Astrocyte (in vitro differentiated cells and primary cell): ENCODE data around the gene SLC25A25. TPM values are rescaled to one million over a fixed set of nuclear protein-coding genes. Genes with fewer than 3 reads are reported as not detected.
"Not testable (repeated sequence)": the region's sequence is repeated elsewhere in the genome, so short reads cannot be mapped to it uniquely, and the experiment has no call there.

Experiments
- DNase-seq: peaks from one replicate; pipeline ENCODE4 v3.0.0-alpha.2; 2010; ENCODE audit warnings: low read depth
- FAIRE-seq: peaks from 2 replicates; lab custom pipeline; 2011; peaks lifted over from hg19 to GRCh38; lab: Jason Lieb, UNC
- H2AFZ ChIP-seq: 2 replicates; pipeline ENCODE4 v1.6.0; 2012; ENCODE audit warnings: low read depth, low read length, inconsistent platforms
- H3K27ac ChIP-seq: 2 replicates; pipeline ENCODE4 v1.5.1; 2011; ENCODE audit warnings: low read depth, low read length, inconsistent platforms
- H3K27me3 ChIP-seq: 2 replicates; pipeline ENCODE4 v1.6.0; 2011; ENCODE audit warnings: low read length, inconsistent platforms; ENCODE audit not compliant: insufficient read depth
- H3K36me3 ChIP-seq: 2 replicates; pipeline ENCODE4 v1.5.1; 2011; ENCODE audit warnings: low read length, inconsistent platforms; ENCODE audit not compliant: insufficient read depth
- H3K4me1 ChIP-seq: 2 replicates; pipeline ENCODE4 v1.5.1; 2011; ENCODE audit warnings: low read length, inconsistent platforms; ENCODE audit not compliant: insufficient read depth
- H3K4me2 ChIP-seq: 2 replicates; pipeline ENCODE4 v1.6.0; 2012; ENCODE audit warnings: low read length, inconsistent platforms
- H3K4me3 ChIP-seq: 2 replicates; pipeline ENCODE4 v1.5.1; 2011; ENCODE audit warnings: low read depth, mild to moderate bottlenecking, low read length, inconsistent platforms; ENCODE audit not compliant: insufficient read depth
- H3K79me2 ChIP-seq: 2 replicates; pipeline ENCODE4 v1.6.0; 2012; ENCODE audit warnings: mild to moderate bottlenecking, low read length, inconsistent platforms; ENCODE audit not compliant: insufficient read depth
- H3K9ac ChIP-seq: 2 replicates; pipeline ENCODE4 v1.6.0; 2012; ENCODE audit warnings: mild to moderate bottlenecking, low read length, inconsistent platforms
- H3K9me3 ChIP-seq: 2 replicates; pipeline ENCODE4 v1.5.1; 2012; ENCODE audit warnings: low read depth, mild to moderate bottlenecking, low read length, inconsistent platforms; ENCODE audit not compliant: insufficient read depth
- H4K20me1 ChIP-seq: 2 replicates; pipeline ENCODE4 v1.6.0; 2012; ENCODE audit warnings: low read length, inconsistent platforms; ENCODE audit not compliant: insufficient read depth
- H3K27ac Mint-ChIP-seq: one replicate; pipeline ENCODE4 v1.8.0; 2021; ENCODE audit warnings: mild to moderate bottlenecking, mixed read lengths; ENCODE audit not compliant: unreplicated experiment
- H3K27me3 Mint-ChIP-seq: one replicate; pipeline ENCODE4 v1.8.0; 2021; ENCODE audit warnings: low read depth, mixed read lengths; ENCODE audit not compliant: unreplicated experiment
- H3K36me3 Mint-ChIP-seq: one replicate; pipeline ENCODE4 v1.8.0; 2021; ENCODE audit warnings: low read depth, mixed read lengths; ENCODE audit not compliant: unreplicated experiment
- H3K4me1 Mint-ChIP-seq: one replicate; pipeline ENCODE4 v1.8.0; 2021; ENCODE audit warnings: low read depth, mixed read lengths; ENCODE audit not compliant: unreplicated experiment
- H3K4me3 Mint-ChIP-seq: one replicate; pipeline ENCODE4 v1.8.0; 2021; ENCODE audit warnings: mild to moderate bottlenecking, moderate library complexity, mixed read lengths; ENCODE audit not compliant: unreplicated experiment
- H3K9me3 Mint-ChIP-seq: one replicate; pipeline ENCODE4 v1.8.0; 2021; ENCODE audit warnings: mild to moderate bottlenecking, mixed read lengths; ENCODE audit not compliant: unreplicated experiment
- EZH2 ChIP-seq: IDR thresholded peaks from 2 replicates; pipeline ENCODE4 v1.6.1; 2012; ENCODE audit warnings: mild to moderate bottlenecking, low read length, inconsistent platforms; ENCODE audit not compliant: insufficient read depth
- total RNA-seq: library from RNA; stranded (reverse); gene quantifications from 2 replicates; pipeline ENCODE4 v1.2.1, GENCODE V29; 2021
- TF ChIP-seq, protein P1 (sequence below): IDR thresholded peaks from 2 replicates; pipeline ENCODE4 v1.5.1; 2011; ENCODE audit warnings: low read depth, mild to moderate bottlenecking, inconsistent platforms, low read length, moderate library complexity; ENCODE audit not compliant: insufficient read depth

SLC25A25 gene
- total RNA-seq, 1 donor from 2014 or later, result 14.4 TPM

DNA sequence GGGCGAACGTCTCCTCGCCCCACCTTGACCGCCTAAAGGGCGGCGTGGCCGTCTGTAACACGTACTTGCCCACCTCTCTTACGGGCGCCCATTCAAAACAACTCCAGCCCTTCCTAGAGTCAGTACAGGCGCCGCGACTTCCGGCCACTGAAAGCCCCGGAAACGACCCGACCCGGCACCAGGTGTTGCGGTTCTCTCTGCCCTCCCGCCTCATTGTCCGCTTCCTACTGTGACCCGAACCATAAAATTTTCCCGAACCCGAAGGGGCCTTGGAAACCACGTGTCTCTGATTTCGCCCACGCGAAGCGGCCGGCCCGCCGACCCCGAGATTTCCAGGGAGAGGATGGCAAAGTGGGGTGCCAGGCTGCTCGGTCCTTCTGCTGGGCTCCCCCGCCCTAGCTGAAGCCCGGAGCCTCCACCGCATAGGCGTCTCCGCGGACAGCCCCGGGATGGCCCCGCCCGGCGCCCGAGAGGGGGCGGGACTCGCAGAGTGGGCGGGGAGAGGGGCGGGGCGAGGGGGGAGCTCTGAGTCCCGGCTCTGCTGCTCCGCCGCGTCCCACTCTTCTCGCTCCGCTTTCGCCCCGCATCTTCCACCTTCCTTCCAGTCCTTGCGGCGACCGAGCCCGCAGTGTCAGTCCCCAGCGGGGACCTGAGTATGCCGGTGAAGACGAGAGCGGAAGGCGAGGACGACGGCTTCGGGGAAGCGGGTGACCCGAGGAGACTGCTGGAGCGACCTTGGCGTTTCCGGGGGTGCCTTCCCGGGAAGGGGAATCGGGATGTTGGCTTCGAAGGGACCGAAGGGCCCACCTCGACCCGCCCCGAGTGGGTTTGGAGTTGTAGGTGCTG, 60.2 kb downstream of the SLC25A25 start:
- Histone ChIP-seq H3K4me3 (peak overlapping the region; percentile 98), H3K27me3 (no peaks in the 10 kb centered on the region), H3K9ac (peak overlapping the region; percentile 91), H3K36me3 (peaks cover 3% of the 10 kb centered on the region), H3K27ac (peak overlapping the region; percentile 97), H3K9me3 (no peaks in the 10 kb centered on the region), H3K79me2 (peaks cover 32% of the 10 kb centered on the region), H4K20me1 (peaks cover 23% of the 10 kb centered on the region), H3K4me1 (peaks cover 12% of the 10 kb centered on the region), H3K4me2 (peak overlapping the region; percentile 100), H2AFZ (peak overlapping the region; percentile 99)
- TF ChIP-seq, protein P1, sequence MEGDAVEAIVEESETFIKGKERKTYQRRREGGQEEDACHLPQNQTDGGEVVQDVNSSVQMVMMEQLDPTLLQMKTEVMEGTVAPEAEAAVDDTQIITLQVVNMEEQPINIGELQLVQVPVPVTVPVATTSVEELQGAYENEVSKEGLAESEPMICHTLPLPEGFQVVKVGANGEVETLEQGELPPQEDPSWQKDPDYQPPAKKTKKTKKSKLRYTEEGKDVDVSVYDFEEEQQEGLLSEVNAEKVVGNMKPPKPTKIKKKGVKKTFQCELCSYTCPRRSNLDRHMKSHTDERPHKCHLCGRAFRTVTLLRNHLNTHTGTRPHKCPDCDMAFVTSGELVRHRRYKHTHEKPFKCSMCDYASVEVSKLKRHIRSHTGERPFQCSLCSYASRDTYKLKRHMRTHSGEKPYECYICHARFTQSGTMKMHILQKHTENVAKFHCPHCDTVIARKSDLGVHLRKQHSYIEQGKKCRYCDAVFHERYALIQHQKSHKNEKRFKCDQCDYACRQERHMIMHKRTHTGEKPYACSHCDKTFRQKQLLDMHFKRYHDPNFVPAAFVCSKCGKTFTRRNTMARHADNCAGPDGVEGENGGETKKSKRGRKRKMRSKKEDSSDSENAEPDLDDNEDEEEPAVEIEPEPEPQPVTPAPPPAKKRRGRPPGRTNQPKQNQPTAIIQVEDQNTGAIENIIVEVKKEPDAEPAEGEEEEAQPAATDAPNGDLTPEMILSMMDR, result no peak
- TF ChIP-seq EZH2, result no peak
- Mint-ChIP-seq H3K27me3 (peaks cover 8% of the 10 kb centered on the region), H3K4me1 (peaks cover 5% of the 10 kb centered on the region), H3K9me3 (no peaks in the 10 kb centered on the region), H3K36me3 (peaks cover 2% of the 10 kb centered on the region), H3K4me3 (peak overlapping the region; percentile 98), H3K27ac (peak overlapping the region; percentile 99)
- DNase-seq (peak; percentile 86), FAIRE-seq (no peak)

DNA sequence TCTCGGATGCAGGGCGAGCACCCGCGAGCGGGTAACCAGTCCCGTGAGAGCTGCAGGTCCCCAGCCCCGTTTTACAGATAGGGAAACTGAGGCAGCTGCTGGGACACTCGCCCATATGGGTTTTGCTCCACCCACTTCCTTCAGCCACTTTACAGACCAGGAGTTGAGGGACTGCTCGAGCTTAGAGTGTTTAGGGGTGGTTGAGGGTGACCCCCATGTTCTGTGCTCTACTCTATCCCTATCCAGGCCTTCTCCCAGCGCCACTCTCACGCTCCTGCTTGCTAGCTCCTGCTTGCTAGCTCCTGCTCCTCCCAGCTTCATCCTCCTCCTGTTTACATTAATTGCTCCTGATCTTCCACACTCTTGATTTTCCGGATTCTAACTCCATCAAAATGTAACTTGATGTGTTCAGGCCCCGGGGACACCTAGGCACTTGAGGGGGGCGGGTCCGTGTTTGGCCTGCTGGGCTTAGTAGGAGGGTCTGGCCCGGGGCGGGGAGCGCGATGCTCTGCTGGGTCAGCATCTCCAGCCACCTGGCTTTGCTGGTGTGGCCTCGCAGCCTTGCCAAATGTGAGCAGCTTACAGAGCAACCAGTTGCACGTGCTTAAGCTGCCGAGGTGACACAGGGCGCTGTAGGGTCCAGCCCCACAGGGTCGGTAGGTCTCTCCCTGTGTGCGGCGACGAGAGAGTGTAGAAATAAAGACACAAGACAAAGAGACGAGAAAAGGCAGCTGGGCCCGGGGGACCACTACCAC, 61.0 kb downstream of the SLC25A25 start:
- Histone ChIP-seq H4K20me1 (peaks cover 23% of the 10 kb centered on the region), H2AFZ (peak overlapping the region; percentile 99), H3K9ac (peak overlapping the region; percentile 91), H3K27ac (no peak overlapping the region), H3K36me3 (peaks cover 3% of the 10 kb centered on the region), H3K27me3 (peaks cover 6% of the 10 kb centered on the region), H3K9me3 (peaks cover 5% of the 10 kb centered on the region), H3K4me1 (peaks cover 12% of the 10 kb centered on the region), H3K4me3 (peak overlapping the region; percentile 98), H3K79me2 (peaks cover 32% of the 10 kb centered on the region), H3K4me2 (peak overlapping the region; percentile 100)
- Mint-ChIP-seq H3K9me3 (peaks cover 6% of the 10 kb centered on the region), H3K27me3 (peaks cover 14% of the 10 kb centered on the region), H3K4me1 (peaks cover 5% of the 10 kb centered on the region), H3K27ac (peak overlapping the region; percentile 63), H3K4me3 (peak overlapping the region; percentile 84), H3K36me3 (no peaks in the 10 kb centered on the region)
- FAIRE-seq (no peak), DNase-seq (no peak)
- TF ChIP-seq, protein P1, result no peak
- TF ChIP-seq EZH2, result no peak

DNA sequence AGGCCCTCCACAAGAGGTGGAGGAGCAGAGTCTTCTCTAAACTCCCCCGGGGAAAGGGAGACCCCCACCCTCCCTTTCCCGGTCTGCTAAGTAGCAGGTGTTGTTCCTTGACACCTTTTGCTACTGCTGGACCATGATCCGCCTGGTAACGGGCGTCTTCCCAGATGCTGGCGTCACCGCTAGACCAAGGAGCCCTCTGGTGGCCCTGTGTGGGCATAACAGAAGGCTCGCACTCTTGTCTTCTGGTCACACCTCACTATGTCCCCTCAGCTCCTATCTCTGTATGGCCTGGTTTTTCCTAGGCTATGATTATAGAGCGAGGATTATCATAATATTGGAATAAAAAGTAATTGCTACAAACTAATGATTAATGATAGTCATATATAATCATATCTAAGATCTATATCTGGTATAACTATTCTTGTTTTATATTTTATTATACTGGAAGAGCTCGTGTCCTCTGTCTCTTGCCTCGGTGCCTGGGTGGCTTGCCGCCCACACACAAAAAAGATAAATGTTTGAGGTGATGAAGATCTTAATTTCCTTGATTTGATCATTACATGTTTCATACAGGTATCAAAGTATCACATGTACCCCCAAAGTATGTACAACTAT, 62.1 kb downstream of the SLC25A25 start:
- not testable (repeated sequence) for DNase-seq

DNA sequence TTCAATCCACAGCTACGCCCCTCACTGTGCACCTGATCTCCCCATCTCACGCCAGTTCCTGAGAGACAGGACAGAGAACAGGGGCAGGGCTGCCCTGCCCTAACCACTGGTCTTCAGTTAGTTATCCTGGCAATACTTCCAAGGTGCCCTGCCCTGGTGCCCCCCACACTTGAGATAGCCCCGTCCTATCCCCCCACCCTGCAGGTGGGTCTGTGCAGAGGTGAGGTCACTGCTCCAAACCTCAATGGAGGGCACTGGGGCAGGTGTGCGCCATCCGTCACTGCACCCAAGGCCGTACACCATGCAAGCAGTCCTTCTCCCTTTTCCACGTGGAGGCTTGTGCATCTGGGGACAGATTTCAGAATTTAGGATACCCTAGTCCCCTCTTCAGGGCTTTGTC, 62.6 kb downstream of the SLC25A25 start:
- not testable (repeated sequence) for H3K27ac ChIP-seq, H3K4me1 Mint-ChIP-seq, H3K27ac Mint-ChIP-seq, H4K20me1 ChIP-seq, DNase-seq, H3K4me2 ChIP-seq, H3K36me3 ChIP-seq, H2AFZ ChIP-seq, FAIRE-seq, H3K9me3 Mint-ChIP-seq, H3K36me3 Mint-ChIP-seq, H3K9me3 ChIP-seq, H3K4me3 Mint-ChIP-seq, H3K27me3 ChIP-seq, H3K4me3 ChIP-seq, H3K9ac ChIP-seq
- peaks cover 14% of the 10 kb centered on the region for H3K27me3 Mint-ChIP-seq
- Histone ChIP-seq H3K4me1 (peaks cover 12% of the 10 kb centered on the region), H3K79me2 (peaks cover 19% of the 10 kb centered on the region)

More for the DNA sequence above, 62.1 kb downstream of the SLC25A25 start:
- peaks cover 25% of the 10 kb centered on the region for H3K79me2 ChIP-seq
- H3K4me1 Mint-ChIP-seq, H3K4me2 ChIP-seq, H3K36me3 ChIP-seq, FAIRE-seq, H3K36me3 Mint-ChIP-seq, H3K27ac Mint-ChIP-seq, H3K27ac ChIP-seq, H2AFZ ChIP-seq, H3K9me3 Mint-ChIP-seq, H3K9ac ChIP-seq, H3K27me3 ChIP-seq, H3K4me3 ChIP-seq, H3K9me3 ChIP-seq: not testable (repeated sequence)
- peaks cover 12% of the 10 kb centered on the region for H3K4me1 ChIP-seq
- Mint-ChIP-seq H3K27me3 (peaks cover 14% of the 10 kb centered on the region), H3K4me3 (peak overlapping the region; percentile 34)
- H4K20me1 ChIP-seq, result peaks cover 14% of the 10 kb centered on the region
